GM12878 (cell line): ENCODE data around the gene CETP. TPM values are rescaled to one million over a fixed set of nuclear protein-coding genes. Genes with fewer than 3 reads are reported as not detected.

Experiments
- ATAC-seq: fragments of 200-7000 bp; cut with Tn5 transposase; 3 replicates; pipeline ENCODE4 v1.9.1; 2020; ENCODE audit warnings: mild to moderate bottlenecking, moderate library complexity
- BruUV-seq: library from RNA; stranded (reverse); fragments of 400-500 nt; replicated peaks from 2 replicates; lab custom pipeline; 2021; lab: Mats Ljungman, UMichigan
- CTCF ChIA-PET: fragments of 300-600 bp; sonication (Branson Sonifier 250); formaldehyde crosslinking; extraction: SDS; loops from one replicate; lab custom pipeline; 2021; ENCODE audit warnings: inconsistent platforms; lab: Yijun Ruan, JAX
- POLR2A ChIA-PET: fragments of 350-600 bp; formaldehyde crosslinking; extraction: SDS; loops from one replicate; lab custom pipeline; 2021; ENCODE audit warnings: inconsistent platforms; lab: Charles Lee
- RAD21 ChIA-PET: fragments of 300-600 bp; sonication (Branson Sonifier 250); formaldehyde crosslinking; loops from one replicate; lab custom pipeline; 2023; ENCODE audit warnings: antibody characterized with exemption; ENCODE audit not compliant: unreplicated experiment; lab: Charles Lee
- SMC1A ChIA-PET: fragments of 300-600 bp; sonication (Branson Sonifier 250); formaldehyde crosslinking; loops from one replicate; lab custom pipeline; 2023; ENCODE audit not compliant: unreplicated experiment, uncharacterized antibody; lab: Charles Lee
- DNase-seq: peaks from one replicate; pipeline ENCODE4 v3.0.0-alpha.2; 2011; ENCODE audit warnings: low read depth, low spot score
- FAIRE-seq: peaks from 3 replicates; lab custom pipeline; 2011; peaks lifted over from hg19 to GRCh38; lab: Jason Lieb, UNC
- H2AFZ ChIP-seq: 2 replicates; pipeline ENCODE4 v1.6.0; 2011; ENCODE audit warnings: low read depth, low read length, control low read depth; ENCODE audit not compliant: control insufficient read depth
- H3K27ac ChIP-seq: 2 replicates; pipeline ENCODE4 v1.5.1; 2011; ENCODE audit warnings: control low read depth; ENCODE audit not compliant: control insufficient read depth, insufficient read depth
- H3K27me3 ChIP-seq, 2 experiments: replicated peaks in 1 of 2; 2 replicates each; pipeline versions ENCODE4 v1.6.0 to v1.6.1; 2011; ENCODE audit warnings: low read length in 1 of 2; ENCODE audit not compliant: control insufficient read depth in 2 of 2, insufficient read depth in 2 of 2
- H3K36me3 ChIP-seq, 2 experiments: 2 replicates each; pipeline ENCODE4 v1.5.1; 2011; ENCODE audit warnings: low read length in 1 of 2; ENCODE audit not compliant: control insufficient read depth in 2 of 2, insufficient read depth in 2 of 2
- H3K4me1 ChIP-seq: 2 replicates; pipeline ENCODE4 v1.6.1; 2011; ENCODE audit warnings: mild to moderate bottlenecking, low read length, moderate library complexity, mixed read lengths; ENCODE audit not compliant: control insufficient read depth, insufficient read depth
- H3K4me2 ChIP-seq: 2 replicates; pipeline ENCODE4 v1.6.0; 2011; ENCODE audit warnings: control low read depth; ENCODE audit not compliant: control insufficient read depth, insufficient read depth
- H3K4me3 ChIP-seq: fragments of 200-600 bp; sonication (generic); 2 replicates; pipeline ENCODE4 v1.5.1; 2016
- H3K79me2 ChIP-seq: 2 replicates; pipeline ENCODE4 v1.6.0; 2011; ENCODE audit warnings: low read length; ENCODE audit not compliant: control insufficient read depth, insufficient read depth
- H3K9ac ChIP-seq: 2 replicates; pipeline ENCODE4 v1.8.0; 2011; ENCODE audit warnings: low read length, control low read depth, mixed read lengths; ENCODE audit not compliant: control insufficient read depth, insufficient read depth
- H3K9me3 ChIP-seq: replicated peaks from 3 replicates; pipeline ENCODE4 v1.5.1; 2011; ENCODE audit warnings: mild to moderate bottlenecking, low read length; ENCODE audit not compliant: control insufficient read depth, insufficient read depth
- H4K20me1 ChIP-seq: 2 replicates; pipeline ENCODE4 v1.6.0; 2011; ENCODE audit not compliant: control insufficient read depth, insufficient read depth
- ATF7 ChIP-seq: fragments of 450-650 bp; IDR thresholded peaks from 2 replicates; pipeline ENCODE4 v1.6.1; 2016; ENCODE audit warnings: low read depth, mild to moderate bottlenecking
- JUND ChIP-seq: IDR thresholded peaks from 2 replicates; pipeline ENCODE4 v1.6.1; 2012; ENCODE audit warnings: low read depth, mild to moderate bottlenecking, low read length, improper control_type of control experiment, moderate library complexity
- NFIC ChIP-seq: IDR thresholded peaks from 2 replicates; pipeline ENCODE4 v1.6.1; 2012; ENCODE audit warnings: low read depth, mild to moderate bottlenecking, inconsistent platforms, low read length, moderate library complexity
- RB1 ChIP-seq: fragments of 450-650 bp; formaldehyde crosslinking; IDR thresholded peaks from 2 replicates; pipeline ENCODE4 v1.6.1; 2017; ENCODE audit warnings: mild to moderate bottlenecking, borderline replicate concordance
- WGBS: methylation state at CpG from one replicate; pipeline ENCODE4 v1.1.6; 2016; ENCODE audit warnings: low lambda C conversion rate; ENCODE audit not compliant: insufficient replicate concordance, insufficient coverage; ENCODE audit errors: missing lambda C conversion rate; 5-methylcytosine and 5-hydroxymethylcytosine counted together
- in situ Hi-C: fragments of 300-500 bp; cut with MboI; formaldehyde crosslinking; loops from 9 replicates; pipeline ENCODE4 v1.14.3; 2018; ENCODE audit warnings: mixed read lengths
- intact Hi-C: fragments of 100-400 bp; cut with micrococcal nuclease; formaldehyde crosslinking; loops from one replicate; pipeline ENCODE4 v1.14.2; 2022; ENCODE audit not compliant: unreplicated experiment
- polyA plus RNA-seq, 11 experiments: library from polyadenylated mRNA; depleted of rRNA in 4 of 11; unstranded in 6 of 11; stranded (reverse) in 5 of 11; fragments of >200 nt; fragmentation: Nextera tagmentation in 4 of 11; fragmentation: Illumina TruSeq in 1 of 11; extraction: Ambion mirVana in 4 of 11; extraction: Trizol in 1 of 11; gene quantifications; 1 replicate in 1 of 11; 2 replicates in 10 of 11; pipeline versions ENCODE4 v1.2.1 to v1.2.3, GENCODE V29; 2011 to 2016; ENCODE audit warnings: inconsistent platforms in 2 of 11, missing spikeins in 2 of 11, low read depth in 1 of 11
- total RNA-seq, 4 experiments: library from RNA; depleted of rRNA in 3 of 4; stranded (reverse); fragments of >200 nt in 3 of 4; fragmentation: Illumina TruSeq in 1 of 4; extraction: Trizol in 1 of 4; gene quantifications; 2 replicates each; pipeline versions ENCODE4 v1.2.1 to v1.2.3, GENCODE V29; 2013 to 2021
- TF ChIP-seq, protein P1 (sequence below): IDR thresholded peaks from 2 replicates; pipeline ENCODE4 v1.6.1; 2012; ENCODE audit warnings: low read length, inconsistent platforms
- TF ChIP-seq, protein P2 (sequence below): fragments of 450-650 bp; IDR thresholded peaks from 2 replicates; pipeline ENCODE4 v1.6.1; 2018; ENCODE audit warnings: mild to moderate bottlenecking, low read depth, moderate library complexity; ENCODE audit not compliant: partially characterized antibody

CETP gene
- total and polyA plus RNA-seq, 10 of the 15 experiments (the other 5 are each of a cell fraction or from before 2014, with no cell fraction given), result 1.2 to 6.4 (median 2.1) TPM

DNA sequence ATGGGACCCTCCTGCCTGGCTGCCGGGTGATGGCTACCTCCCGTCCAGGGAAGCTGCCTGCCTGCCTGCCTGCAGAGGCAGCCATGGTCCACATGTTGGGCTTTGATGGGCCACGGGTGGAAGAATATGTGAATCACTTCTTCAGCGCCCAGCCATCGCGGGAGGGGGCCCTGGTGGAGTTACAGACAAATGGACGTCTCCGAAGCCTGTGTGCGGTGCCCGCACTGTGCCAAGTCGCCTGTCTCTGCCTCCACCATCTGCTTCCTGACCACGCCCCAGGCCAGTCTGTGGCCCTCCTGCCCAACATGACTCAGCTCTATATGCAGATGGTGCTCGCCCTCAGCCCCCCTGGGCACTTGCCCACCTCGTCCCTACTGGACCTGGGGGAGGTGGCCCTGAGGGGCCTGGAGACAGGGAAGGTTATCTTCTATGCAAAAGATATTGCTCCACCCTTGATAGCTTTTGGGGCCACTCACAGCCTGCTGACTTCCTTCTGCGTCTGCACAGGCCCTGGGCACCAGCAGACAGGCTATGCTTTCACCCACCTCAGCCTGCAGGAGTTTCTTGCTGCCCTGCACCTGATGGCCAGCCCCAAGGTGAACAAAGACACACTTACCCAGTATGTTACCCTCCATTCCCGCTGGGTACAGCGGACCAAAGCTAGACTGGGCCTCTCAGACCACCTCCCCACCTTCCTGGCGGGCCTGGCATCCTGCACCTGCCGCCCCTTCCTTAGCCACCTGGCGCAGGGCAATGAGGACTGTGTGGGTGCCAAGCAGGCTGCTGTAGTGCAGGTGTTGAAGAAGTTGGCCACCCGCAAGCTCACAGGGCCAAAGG is 64.4 kb downstream of the CETP start:
- Histone ChIP-seq H3K27ac (no peak overlapping the region), H3K36me3 (peaks cover 17 to 28% of the 10 kb centered on the region in 2 experiments), H3K4me1 (no peaks in the 10 kb centered on the region; the same call in 1 of the 2 replicates), H3K4me2 (no peak overlapping the region), H3K9me3 (no peaks in the 10 kb centered on the region), H2AFZ (no peak overlapping the region), H4K20me1 (no peaks in the 10 kb centered on the region), H3K27me3 (no peaks in the 10 kb centered on the region), H3K9ac (no peak overlapping the region), H3K79me2 (no peaks in the 10 kb centered on the region), H3K4me3 (no peak overlapping the region)
- BruUV-seq, result no TSS peak
- RAD21 ChIA-PET, result interaction anchor here (1.0 kb wide), 1 partner anchor 15 kb away, joined by 4 read pairs; no protein-coding TSS in a partner anchor
- FAIRE-seq, result no peak
- no peak for DNase-seq
- CTCF ChIA-PET, result interaction anchor here (1.2 to 3.4 kb wide), 4 partner anchors 9 to 62 kb away, joined by 4 to 10 read pairs (median 6); no protein-coding TSS in a partner anchor
- no peak for ATAC-seq
- POLR2A ChIA-PET, result interaction anchor here (0.5 to 2.0 kb wide), 3 partner anchors 13 to 233 kb away, joined by 3 to 8 read pairs (median 3); no protein-coding TSS in a partner anchor
- intact Hi-C loops, result no loop called here
- SMC1A ChIA-PET, result no interaction called here
- in situ Hi-C loops, result no loop called here
- 90% methylated on average over 21 of the region's 21 CpGs for WGBS
- TF ChIP-seq NFIC (no peak), JUND (no peak), RB1 (no peak), ATF7 (no peak)
- TF ChIP-seq, protein P1, sequence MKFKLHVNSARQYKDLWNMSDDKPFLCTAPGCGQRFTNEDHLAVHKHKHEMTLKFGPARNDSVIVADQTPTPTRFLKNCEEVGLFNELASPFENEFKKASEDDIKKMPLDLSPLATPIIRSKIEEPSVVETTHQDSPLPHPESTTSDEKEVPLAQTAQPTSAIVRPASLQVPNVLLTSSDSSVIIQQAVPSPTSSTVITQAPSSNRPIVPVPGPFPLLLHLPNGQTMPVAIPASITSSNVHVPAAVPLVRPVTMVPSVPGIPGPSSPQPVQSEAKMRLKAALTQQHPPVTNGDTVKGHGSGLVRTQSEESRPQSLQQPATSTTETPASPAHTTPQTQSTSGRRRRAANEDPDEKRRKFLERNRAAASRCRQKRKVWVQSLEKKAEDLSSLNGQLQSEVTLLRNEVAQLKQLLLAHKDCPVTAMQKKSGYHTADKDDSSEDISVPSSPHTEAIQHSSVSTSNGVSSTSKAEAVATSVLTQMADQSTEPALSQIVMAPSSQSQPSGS, result no peak
- TF ChIP-seq, protein P2, sequence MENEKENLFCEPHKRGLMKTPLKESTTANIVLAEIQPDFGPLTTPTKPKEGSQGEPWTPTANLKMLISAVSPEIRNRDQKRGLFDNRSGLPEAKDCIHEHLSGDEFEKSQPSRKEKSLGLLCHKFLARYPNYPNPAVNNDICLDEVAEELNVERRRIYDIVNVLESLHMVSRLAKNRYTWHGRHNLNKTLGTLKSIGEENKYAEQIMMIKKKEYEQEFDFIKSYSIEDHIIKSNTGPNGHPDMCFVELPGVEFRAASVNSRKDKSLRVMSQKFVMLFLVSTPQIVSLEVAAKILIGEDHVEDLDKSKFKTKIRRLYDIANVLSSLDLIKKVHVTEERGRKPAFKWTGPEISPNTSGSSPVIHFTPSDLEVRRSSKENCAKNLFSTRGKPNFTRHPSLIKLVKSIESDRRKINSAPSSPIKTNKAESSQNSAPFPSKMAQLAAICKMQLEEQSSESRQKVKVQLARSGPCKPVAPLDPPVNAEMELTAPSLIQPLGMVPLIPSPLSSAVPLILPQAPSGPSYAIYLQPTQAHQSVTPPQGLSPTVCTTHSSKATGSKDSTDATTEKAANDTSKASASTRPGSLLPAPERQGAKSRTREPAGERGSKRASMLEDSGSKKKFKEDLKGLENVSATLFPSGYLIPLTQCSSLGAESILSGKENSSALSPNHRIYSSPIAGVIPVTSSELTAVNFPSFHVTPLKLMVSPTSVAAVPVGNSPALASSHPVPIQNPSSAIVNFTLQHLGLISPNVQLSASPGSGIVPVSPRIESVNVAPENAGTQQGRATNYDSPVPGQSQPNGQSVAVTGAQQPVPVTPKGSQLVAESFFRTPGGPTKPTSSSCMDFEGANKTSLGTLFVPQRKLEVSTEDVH, result no peak
